Heart left ventricle (tissue), 16 donors: ENCODE data around the gene SERPINB12. TPM values are rescaled to one million over a fixed set of nuclear protein-coding genes. Genes with fewer than 3 reads are reported as not detected.

Experiments used
- ATAC-seq, 4 donors: fragments of 200-7000 bp; cut with Tn5 transposase; one replicate each; pipeline ENCODE4 v1.9.1; 2020 to 2022; ENCODE audit warnings: moderate library complexity in 4 of 4, mild to moderate bottlenecking in 3 of 4, moderate number of reproducible peaks in 1 of 4
- DNase-seq, 5 donors: peaks; one replicate each; pipeline ENCODE4 v3.0.0-alpha.2; 2020
- H3K27ac ChIP-seq, 12 donors: fragments of 200-600 bp; sonication (generic) in 4 of 12; one replicate each; pipeline versions ENCODE4 v1.5.0 to v1.8.0; 2016 to 2022; ENCODE audit warnings: mild to moderate bottlenecking in 2 of 12
- H3K27me3 ChIP-seq, 9 donors: fragments of 200-600 bp; sonication (generic) in 2 of 9; one replicate each; pipeline versions ENCODE4 v1.5.1 to v1.8.0; 2016 to 2022; ENCODE audit warnings: mild to moderate bottlenecking in 3 of 9
- H3K36me3 ChIP-seq, 9 donors: fragments of 200-600 bp; sonication (generic) in 2 of 9; one replicate each; pipeline versions ENCODE4 v1.5.0 to v1.8.0; 2018 to 2022; ENCODE audit warnings: mild to moderate bottlenecking in 2 of 9
- H3K4me1 ChIP-seq, 12 donors: fragments of 200-600 bp; sonication (generic) in 4 of 12; one replicate each; pipeline versions ENCODE4 v1.5.0 to v1.8.0; 2016 to 2022; ENCODE audit warnings: mild to moderate bottlenecking in 3 of 12
- H3K4me3 ChIP-seq, 12 donors: fragments of 200-600 bp; sonication (generic) in 4 of 12; one replicate each; pipeline versions ENCODE4 v1.5.0 to v1.8.0; 2017 to 2022; ENCODE audit warnings: mild to moderate bottlenecking in 9 of 12, moderate library complexity in 4 of 12
- H3K9me3 ChIP-seq, 12 donors: fragments of 200-600 bp; sonication (generic) in 4 of 12; one replicate each; pipeline versions ENCODE4 v1.5.0 to v1.8.0; 2016 to 2022; ENCODE audit warnings: mild to moderate bottlenecking in 1 of 12
- POLR2A ChIP-seq, 2 donors: fragments of 450-650 bp; IDR thresholded peaks; one replicate each; pipeline ENCODE4 v1.6.1; 2017; ENCODE audit warnings: antibody characterized with exemption in 2 of 2, mild to moderate bottlenecking in 2 of 2, moderate library complexity in 2 of 2
- WGBS, 4 donors: extraction: QIAGEN DNeasy Blood & Tissue Kit in 2 of 4; methylation state at CpG; one replicate each; pipeline versions ENCODE4 v1.1.5 to v1.1.7; 2013 to 2018; 5-methylcytosine and 5-hydroxymethylcytosine counted together
- intact Hi-C, 10 donors: fragments of 100-400 bp; cut with DNase I; formaldehyde crosslinking; loops; one replicate each; pipeline versions ENCODE4 v1.11.1 to v1.14.2; 2022
- polyA plus RNA-seq, 2 donors: library from polyadenylated mRNA; stranded (reverse); fragments of 200-250 nt; gene quantifications; one replicate each; pipeline ENCODE4 v1.2.3, GENCODE V29; 2013
- total RNA-seq, 9 donors: library from RNA; depleted of rRNA in 2 of 9; stranded (reverse); fragments of >200 nt in 2 of 9; fragmentation: NEBNext Ultra II Directional in 3 of 9; extraction: Animal tissue kit (Norgen Biotek cat#: 25700) in 3 of 9; gene quantifications; one replicate each; pipeline versions ENCODE4 v1.1.0 to v1.2.4, GENCODE V29; 2016 to 2023
- TF ChIP-seq, protein P1 (sequence below), 12 donors: fragments of 200-600 bp; sonication (generic) in 4 of 12; IDR thresholded peaks; one replicate each; pipeline versions ENCODE4 v1.5.0 to v1.8.0; 2018 to 2022; ENCODE audit warnings: antibody characterized with exemption in 12 of 12, mild to moderate bottlenecking in 5 of 12
- donor health status: ischemic (EF 13 %, LVEDD 7.1; RV severe dilation, severe dysfunction).
- donor health status: healthy with polysubstance abuse.
- donor health status: DM: no; HTN: yes; CAD: no.
- donor health status: DM: no; HTN: no; CAD: no.
- donor health status: ischemic (EF 25% LVEDD 6.9; RV normal size, moderate dysfunction).
- donor health status: ischemic (EF 25% LVEDD 5.7; RV mildly dilated, moderate dysfunction).
- donor health status: healthy.
- donor health status: DM: yes; HTN: yes; CAD: no.
- donor health status: ischemic (EF 35%, LVEDD 5.7; RV mildly dilated, moderate dysfunction).
- donor health status: nonischemic (EF 11% LVEDD 7.7; RV severe dilation, severe dysfunction).
- donor health status: DM: yes; HTN: yes; CAD: no.
- donor health status: PGD.
- donor health status: ischemic (EF 29% LVEDD 5.4; RV normal size, mild dysfunction).
- donor health status: nonischemic (EF 23%, LVEDD 6.1; RV moderate dilation, normal function).

Gene SERPINB12
- total and polyA plus RNA-seq, 11 donors: not detected

DNA sequence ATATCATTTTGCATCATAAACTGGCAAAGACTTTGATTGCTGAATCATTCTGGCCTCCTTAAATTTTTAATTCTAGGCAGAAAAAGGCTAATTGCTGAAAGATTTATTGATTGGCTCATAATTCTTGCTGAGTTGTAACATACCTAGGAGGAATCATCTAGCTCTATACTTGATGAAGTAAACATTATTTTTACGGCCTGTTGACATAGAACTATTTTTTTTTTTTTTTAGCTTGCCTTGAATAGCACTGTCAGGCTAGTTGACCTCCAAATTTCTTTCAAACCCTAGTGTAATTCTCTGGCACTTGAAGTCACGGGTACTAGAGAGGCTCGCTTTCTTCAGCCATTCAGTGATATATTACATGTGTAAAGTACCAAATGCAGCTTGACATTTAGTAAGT, 2.8 kb downstream of the SERPINB12 start:
- intact Hi-C loops: no loop called here
- Histone ChIP-seq H3K4me3 (no peak overlapping the region), H3K4me1 (no peaks in the 10 kb centered on the region), H3K9me3 (no peaks in the 10 kb centered on the region), H3K27ac (no peak overlapping the region), H3K36me3 (no peaks in the 10 kb centered on the region), H3K27me3 (no peaks in the 10 kb centered on the region)
- TF ChIP-seq, protein P1, sequence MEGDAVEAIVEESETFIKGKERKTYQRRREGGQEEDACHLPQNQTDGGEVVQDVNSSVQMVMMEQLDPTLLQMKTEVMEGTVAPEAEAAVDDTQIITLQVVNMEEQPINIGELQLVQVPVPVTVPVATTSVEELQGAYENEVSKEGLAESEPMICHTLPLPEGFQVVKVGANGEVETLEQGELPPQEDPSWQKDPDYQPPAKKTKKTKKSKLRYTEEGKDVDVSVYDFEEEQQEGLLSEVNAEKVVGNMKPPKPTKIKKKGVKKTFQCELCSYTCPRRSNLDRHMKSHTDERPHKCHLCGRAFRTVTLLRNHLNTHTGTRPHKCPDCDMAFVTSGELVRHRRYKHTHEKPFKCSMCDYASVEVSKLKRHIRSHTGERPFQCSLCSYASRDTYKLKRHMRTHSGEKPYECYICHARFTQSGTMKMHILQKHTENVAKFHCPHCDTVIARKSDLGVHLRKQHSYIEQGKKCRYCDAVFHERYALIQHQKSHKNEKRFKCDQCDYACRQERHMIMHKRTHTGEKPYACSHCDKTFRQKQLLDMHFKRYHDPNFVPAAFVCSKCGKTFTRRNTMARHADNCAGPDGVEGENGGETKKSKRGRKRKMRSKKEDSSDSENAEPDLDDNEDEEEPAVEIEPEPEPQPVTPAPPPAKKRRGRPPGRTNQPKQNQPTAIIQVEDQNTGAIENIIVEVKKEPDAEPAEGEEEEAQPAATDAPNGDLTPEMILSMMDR (IDR thresholded peaks at IDR 0.05): no peak
- TF ChIP-seq POLR2A (IDR thresholded peaks at IDR 0.05): no peak
- 82 to 88% (median 83%) methylated on average over 3 of the region's 3 CpGs for WGBS, 4 donors
- ATAC-seq: no peak
- no peak for DNase-seq

DNA sequence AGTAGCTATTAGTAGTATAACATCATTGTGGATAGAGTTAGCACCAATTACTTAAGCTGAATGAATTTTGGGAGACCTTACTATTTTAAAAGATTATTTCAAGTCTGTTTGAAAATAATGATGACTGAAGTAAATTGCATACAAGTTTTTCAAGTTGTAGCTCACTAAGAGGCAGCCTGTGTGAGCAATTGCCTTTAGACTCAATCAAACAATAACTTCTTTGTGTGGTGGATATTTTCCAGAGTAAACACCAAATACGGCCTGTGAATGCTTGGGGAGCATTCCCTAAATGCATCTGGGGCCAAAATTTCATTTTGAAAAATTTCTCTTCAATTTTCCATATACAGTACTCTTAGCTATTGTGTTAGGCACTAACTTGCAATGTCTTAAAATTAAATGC, 7.9 kb downstream of the SERPINB12 start:
- DNase-seq: no peak
- 59 to 69% (median 68%) methylated on average over 1 of the region's 1 CpG for whole genome bisulfite sequencing, 4 donors
- Histone ChIP-seq H3K4me1 (peaks cover 0 to 13% (median 7%) of the 10 kb centered on the region in 12 donors), H3K27me3 (no peaks in the 10 kb centered on the region), H3K36me3 (no peaks in the 10 kb centered on the region), H3K27ac (no peak overlapping the region), H3K4me3 (no peak overlapping the region), H3K9me3 (no peaks in the 10 kb centered on the region)
- TF ChIP-seq, protein P1 (IDR thresholded peaks at IDR 0.05): no peak
- intact Hi-C loops: no loop called here
- ATAC-seq: no peak

DNA sequence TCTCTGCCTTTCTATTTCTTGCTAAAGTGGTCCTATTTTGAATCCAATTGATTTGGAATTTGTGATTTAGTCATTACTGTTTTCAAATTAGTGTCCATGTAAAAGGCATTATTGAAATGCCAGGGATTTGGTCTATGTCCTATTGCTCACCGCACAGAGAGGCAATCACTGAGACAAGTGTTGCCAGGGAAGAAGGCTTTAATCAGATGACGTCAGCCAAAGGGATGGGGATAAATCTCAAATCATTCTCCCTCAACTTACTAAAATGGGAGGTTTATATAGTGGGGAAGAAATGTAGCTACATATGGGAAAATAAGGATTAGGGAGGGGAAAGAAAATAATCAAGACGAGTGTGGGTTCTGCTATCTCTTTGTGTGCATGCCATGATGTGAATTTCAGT, 9.6 kb downstream of the SERPINB12 start:
- WGBS, 4 donors: 70 to 90% (median 85%) methylated on average over 3 of the region's 3 CpGs
- ATAC-seq: no peak

DNA sequence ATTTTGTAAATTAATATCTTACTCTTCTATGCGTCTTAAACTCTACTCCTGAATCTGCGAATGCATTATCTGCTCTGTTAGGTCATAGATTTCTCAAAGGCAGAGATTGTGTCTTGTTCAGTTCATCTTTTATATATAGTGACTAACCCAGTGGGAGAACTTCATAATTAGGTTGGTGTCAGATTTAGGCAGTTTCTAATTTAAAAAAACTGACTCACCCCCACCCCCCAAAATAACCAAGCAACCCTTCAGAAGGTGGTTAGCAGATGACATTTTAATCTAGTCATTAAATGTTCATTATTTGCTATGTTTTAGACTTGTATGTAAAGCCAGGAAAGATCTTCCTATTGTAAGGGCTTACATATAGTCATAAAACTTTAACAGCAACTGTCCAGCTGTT, 10.4 kb downstream of the SERPINB12 start:
- WGBS, 4 donors: 81 to 96% (median 84%) methylated on average over 2 of the region's 2 CpGs
- no peak for ATAC-seq
- H3K27ac ChIP-seq: no peak overlapping the region

More for the DNA sequence above, 9.6 kb downstream of the SERPINB12 start:
- Histone ChIP-seq H3K4me3 (no peak overlapping the region), H3K27ac (no peak overlapping the region), H3K27me3 (no peaks in the 10 kb centered on the region), H3K4me1 (peaks cover 0 to 13% (median 7%) of the 10 kb centered on the region in 12 donors), H3K9me3 (no peaks in the 10 kb centered on the region), H3K36me3 (no peaks in the 10 kb centered on the region)
- TF ChIP-seq, protein P1 (IDR thresholded peaks at IDR 0.05): no peak
- no peak for TF ChIP-seq POLR2A (IDR thresholded peaks at IDR 0.05)
- DNase-seq: no peak
- intact Hi-C loops: no loop called here

More for the DNA sequence above, 10.4 kb downstream of the SERPINB12 start:
- DNase-seq: no peak
- no peaks in the 10 kb centered on the region for H3K9me3 ChIP-seq
- no peak overlapping the region for H3K4me3 ChIP-seq
- H3K27me3 ChIP-seq: no peaks in the 10 kb centered on the region
- peaks cover 0 to 13% (median 7%) of the 10 kb centered on the region in 12 donors for H3K4me1 ChIP-seq
- intact Hi-C loops: no loop called here
- H3K36me3 ChIP-seq: no peaks in the 10 kb centered on the region
- no peak for TF ChIP-seq POLR2A (IDR thresholded peaks at IDR 0.05)
- TF ChIP-seq, protein P1 (IDR thresholded peaks at IDR 0.05): no peak
